Peyer's patch (tissue), 4 donors: ENCODE data around the gene ARID1B. TPM values are rescaled to one million over a fixed set of nuclear protein-coding genes. Genes with fewer than 3 reads are reported as not detected.

Experiments used
- DNase-seq, 3 donors: peaks; one replicate each; pipeline ENCODE4 v3.0.0-alpha.2; 2017 to 2019
- H3K27ac ChIP-seq, 4 donors: fragments of 200-600 bp; sonication (generic); one replicate each; pipeline ENCODE4 v1.5.1; 2016 to 2019
- H3K27me3 ChIP-seq, 2 donors: fragments of 200-600 bp; sonication (generic); one replicate each; pipeline ENCODE4 v1.5.1; 2019
- H3K36me3 ChIP-seq, 3 donors: fragments of 200-600 bp; sonication (generic); one replicate each; pipeline ENCODE4 v1.5.1; 2016 to 2019
- H3K4me1 ChIP-seq, 4 donors: fragments of 200-600 bp; sonication (generic); one replicate each; pipeline ENCODE4 v1.5.1; 2016 to 2019
- H3K4me3 ChIP-seq, 4 donors: fragments of 200-600 bp; sonication (generic); 1 replicate in 3 of 4; 2 replicates in 1 of 4; pipeline ENCODE4 v1.5.1; 2016 to 2019; ENCODE audit warnings: mild to moderate bottlenecking in 1 of 4
- H3K9me3 ChIP-seq, 4 donors: fragments of 200-600 bp; sonication (generic); one replicate each; pipeline ENCODE4 v1.5.1; 2016 to 2019; ENCODE audit warnings: mild to moderate bottlenecking in 1 of 4
- CTCF ChIP-seq, 6 experiments: fragments of 450-650 bp in 4 of 6; fragments of 200-600 bp in 2 of 6; sonication (generic) in 1 of 6; IDR thresholded peaks; one replicate each; pipeline ENCODE4 v1.5.1; 2017 to 2019; ENCODE audit warnings: antibody characterized with exemption in 6 of 6, mild to moderate bottlenecking in 3 of 6, moderate library complexity in 1 of 6
- POLR2A ChIP-seq, 2 donors: fragments of 450-650 bp; IDR thresholded peaks; one replicate each; pipeline ENCODE4 v1.5.1; 2017; ENCODE audit warnings: antibody characterized with exemption in 2 of 2, mild to moderate bottlenecking in 2 of 2, moderate library complexity in 2 of 2
- total RNA-seq, 4 donors: library from RNA; depleted of rRNA; stranded (reverse); fragments of >200 nt; gene quantifications; one replicate each; pipeline ENCODE4 v1.1.0, GENCODE V29; 2016

The ARID1B gene
- total RNA-seq, 4 donors from 2014 or later: 117 to 174 (median 149) TPM

GRCh38 chr6:157162766-157163433 lies 385.7 kb downstream of the ARID1B start:
- peaks cover 0 to 11% (median 0%) of the 10 kb centered on the region in 3 donors for H3K36me3 ChIP-seq
- H3K4me3 ChIP-seq: no peak overlapping the region
- no peaks in the 10 kb centered on the region for H3K27me3 ChIP-seq
- H3K27ac ChIP-seq: no peak overlapping the region
- no peaks in the 10 kb centered on the region for H3K9me3 ChIP-seq
- no peak for TF ChIP-seq CTCF (IDR thresholded peaks at IDR 0.05)
- no peak for TF ChIP-seq POLR2A (IDR thresholded peaks at IDR 0.05)
- no peaks in the 10 kb centered on the region for H3K4me1 ChIP-seq
- DNase-seq: no peak

- Histone ChIP-seq H3K4me3 (no peak overlapping the region), H3K36me3 (peaks cover 0 to 18% (median 0%) of the 10 kb centered on the region in 3 donors), H3K9me3 (no peaks in the 10 kb centered on the region), H3K27ac (no peak overlapping the region), H3K27me3 (no peaks in the 10 kb centered on the region), H3K4me1 (no peaks in the 10 kb centered on the region)
- TF ChIP-seq CTCF (IDR thresholded peaks at IDR 0.05) (no peak), POLR2A (IDR thresholded peaks at IDR 0.05) (no peak)
- no peak for DNase-seq
These were observed 386.4 kb downstream of the ARID1B start for GRCh38 chr6:157163434-157164159.

- DNase-seq: no peak
- H3K27me3 ChIP-seq: no peaks in the 10 kb centered on the region
- TF ChIP-seq CTCF (IDR thresholded peaks at IDR 0.05): no peak
- TF ChIP-seq POLR2A (IDR thresholded peaks at IDR 0.05): no peak
- H3K36me3 ChIP-seq: peaks cover 0 to 23% (median 0%) of the 10 kb centered on the region in 3 donors
- H3K27ac ChIP-seq: no peak overlapping the region
- H3K4me3 ChIP-seq: no peak overlapping the region
- no peaks in the 10 kb centered on the region for H3K4me1 ChIP-seq
- no peaks in the 10 kb centered on the region for H3K9me3 ChIP-seq
These were observed 387.8 kb downstream of the ARID1B start for GRCh38 chr6:157164972-157165371.

GRCh38 chr6:157166784-157167183 lies 389.6 kb downstream of the ARID1B start:
- H3K27ac ChIP-seq: no peak overlapping the region
- H3K4me1 ChIP-seq: no peaks in the 10 kb centered on the region
- no peak overlapping the region for H3K4me3 ChIP-seq
- peaks cover 0 to 20% (median 0%) of the 10 kb centered on the region in 3 donors for H3K36me3 ChIP-seq
- H3K9me3 ChIP-seq: no peaks in the 10 kb centered on the region
- DNase-seq: no peak
- no peaks in the 10 kb centered on the region for H3K27me3 ChIP-seq
- no peak for TF ChIP-seq CTCF (IDR thresholded peaks at IDR 0.05)
- no peak for TF ChIP-seq POLR2A (IDR thresholded peaks at IDR 0.05)

GRCh38 chr6:157167837-157168236 lies 390.7 kb downstream of the ARID1B start:
- H3K9me3 ChIP-seq: no peaks in the 10 kb centered on the region
- H3K27ac ChIP-seq: no peak overlapping the region
- no peaks in the 10 kb centered on the region for H3K27me3 ChIP-seq
- DNase-seq: no peak
- peaks cover 0 to 20% (median 0%) of the 10 kb centered on the region in 3 donors for H3K36me3 ChIP-seq
- no peak overlapping the region for H3K4me3 ChIP-seq
- H3K4me1 ChIP-seq: no peaks in the 10 kb centered on the region
- TF ChIP-seq POLR2A (IDR thresholded peaks at IDR 0.05) (no peak), CTCF (IDR thresholded peaks at IDR 0.05) (no peak)
